Bladder microvascular endothelial cell (primary cell): ENCODE data around the gene B4GALT2. TPM values are rescaled to one million over a fixed set of nuclear protein-coding genes. Genes with fewer than 3 reads are reported as not detected.

ENCODE experiments used
- total RNA-seq: library from RNA; depleted of rRNA; stranded (reverse); fragments of >200 nt; gene quantifications from 2 replicates; pipeline ENCODE4 v1.2.3, GENCODE V29; 2014

B4GALT2 gene
- total RNA-seq: 42.6 and 49.8 TPM in 2 replicates

DNA sequence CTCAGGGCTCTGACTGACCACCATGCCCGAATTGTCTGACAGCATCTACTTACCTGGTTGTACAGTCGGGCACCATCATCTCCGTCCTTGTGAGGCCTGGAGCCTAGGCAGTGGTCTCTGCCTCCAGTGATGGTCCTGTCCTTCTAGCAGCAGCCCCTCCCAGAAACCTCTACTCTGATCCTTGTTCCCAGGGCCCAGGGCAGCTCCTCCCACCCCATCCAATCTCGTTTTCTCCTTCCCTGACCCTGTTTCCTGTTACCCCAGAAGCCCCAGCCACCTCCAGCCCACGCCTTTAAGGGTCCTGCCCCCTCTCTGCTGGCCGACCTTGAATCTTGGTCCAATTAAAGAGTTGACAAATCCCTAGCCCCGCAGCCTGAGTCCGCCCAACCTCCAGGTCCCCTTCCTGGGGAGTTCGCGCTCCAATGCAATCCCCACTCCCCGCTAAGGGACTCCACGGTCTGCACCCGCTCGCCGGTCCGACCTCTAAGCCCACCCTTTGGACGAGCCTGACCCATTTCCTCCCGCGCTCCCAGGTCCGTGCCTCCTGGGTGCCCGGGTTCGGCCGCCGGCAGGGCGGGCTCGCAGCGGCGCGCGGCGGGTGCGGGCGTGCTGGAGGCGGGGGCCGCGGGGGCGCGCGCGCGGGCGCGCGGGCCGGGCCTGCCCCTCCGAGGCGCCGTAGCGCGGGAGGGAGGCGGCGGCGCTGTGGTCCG, at the start of gene B4GALT2:
B4GALT2 (plus strand) TSS at position 660 of the 710 bp plus-strand sequence. CDS start 1,951 bp downstream, outside the sequence.

DNA sequence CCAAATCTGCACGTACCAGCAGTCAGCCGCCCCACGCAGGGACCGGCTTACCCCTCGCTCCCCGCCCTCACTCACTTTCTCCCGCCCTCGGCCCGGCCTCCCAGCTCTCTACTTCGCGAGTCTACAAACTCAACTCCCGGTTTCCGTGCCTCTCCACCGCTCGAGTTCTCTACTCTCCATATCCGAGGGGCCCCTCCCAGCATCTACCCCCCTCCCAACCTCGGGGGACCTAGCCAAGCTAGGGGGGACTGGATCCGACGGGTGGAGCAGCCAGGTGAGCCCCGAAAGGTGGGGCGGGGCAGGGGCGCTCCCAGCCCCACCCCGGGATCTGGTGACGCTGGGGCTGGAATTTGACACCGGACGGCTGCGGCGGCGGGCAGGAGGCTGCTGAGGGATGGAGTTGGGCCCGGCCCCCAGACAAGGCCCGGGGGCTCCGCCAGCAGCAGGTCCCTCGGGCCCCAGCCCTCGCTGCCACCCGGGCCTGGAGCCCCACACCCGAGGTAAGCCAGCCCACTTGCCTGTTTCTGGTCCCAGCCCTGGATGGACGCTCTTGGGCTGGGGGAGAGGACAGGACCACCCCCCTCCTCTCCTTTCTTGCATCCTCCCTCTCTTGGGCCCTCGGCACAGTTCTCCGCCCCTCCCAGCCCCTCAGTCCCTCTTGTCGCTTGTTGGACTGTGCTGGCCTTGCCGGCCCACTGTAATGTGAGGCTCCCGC, 45.5 kb upstream of the B4GALT2 start, which contains the start of gene ARTN:
ARTN (plus strand) TSS at position 416 of the 715 bp plus-strand sequence. CDS start 1,856 bp downstream, outside the sequence.

DNA sequence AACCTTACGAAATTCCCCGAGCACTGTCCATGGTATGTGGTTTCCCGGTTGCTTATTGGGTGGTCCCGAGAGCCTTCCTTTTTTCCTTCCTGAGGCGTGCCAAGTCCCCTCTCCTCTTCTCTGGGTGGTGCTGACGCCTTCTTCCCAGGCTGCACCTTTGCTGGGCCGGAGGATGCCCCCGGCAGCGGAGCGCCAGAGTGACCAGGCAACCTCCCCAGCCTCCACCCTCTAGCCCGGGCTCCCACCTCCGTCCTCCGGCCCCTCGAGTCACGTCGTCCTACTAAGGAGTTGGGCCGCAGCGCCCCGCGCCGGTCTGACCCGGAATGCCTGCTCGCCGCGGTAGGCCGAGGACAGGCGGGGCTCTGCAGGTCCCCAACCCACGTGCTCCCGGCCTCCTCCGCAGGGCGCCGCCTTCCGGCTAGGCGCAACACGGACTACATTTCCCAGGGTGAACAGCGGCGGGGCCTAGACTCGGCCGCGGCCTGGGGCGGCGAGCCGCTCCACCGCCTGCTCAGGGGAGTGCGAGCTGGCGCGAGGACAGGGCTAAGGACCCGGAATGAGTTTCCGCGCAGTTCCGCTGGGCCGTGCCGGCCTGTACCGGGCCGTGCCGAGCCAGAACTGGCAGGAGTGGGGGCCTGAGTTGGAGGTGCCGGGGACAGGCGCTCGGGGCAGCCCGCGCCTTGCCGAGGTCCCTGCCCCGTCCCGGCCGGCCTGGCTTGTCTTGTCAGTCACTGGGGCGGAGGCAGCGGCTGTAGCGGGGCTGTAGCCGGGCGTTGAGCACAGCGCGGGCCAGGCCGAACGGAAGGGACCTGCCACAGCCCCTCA, 32.6 kb upstream of the B4GALT2 start, which contains the start of gene IPO13:
IPO13 (plus strand) TSS at position 715 of the 825 bp plus-strand sequence. CDS start 651 bp downstream, outside the sequence.

GRCh38 chr1:43969746-43970466, 9.1 kb upstream of the B4GALT2 start, which contains the start of gene DPH2:
DPH2 (plus strand) TSS chr1:43970010; CDS start chr1:43970176, 166 bp downstream.

DNA sequence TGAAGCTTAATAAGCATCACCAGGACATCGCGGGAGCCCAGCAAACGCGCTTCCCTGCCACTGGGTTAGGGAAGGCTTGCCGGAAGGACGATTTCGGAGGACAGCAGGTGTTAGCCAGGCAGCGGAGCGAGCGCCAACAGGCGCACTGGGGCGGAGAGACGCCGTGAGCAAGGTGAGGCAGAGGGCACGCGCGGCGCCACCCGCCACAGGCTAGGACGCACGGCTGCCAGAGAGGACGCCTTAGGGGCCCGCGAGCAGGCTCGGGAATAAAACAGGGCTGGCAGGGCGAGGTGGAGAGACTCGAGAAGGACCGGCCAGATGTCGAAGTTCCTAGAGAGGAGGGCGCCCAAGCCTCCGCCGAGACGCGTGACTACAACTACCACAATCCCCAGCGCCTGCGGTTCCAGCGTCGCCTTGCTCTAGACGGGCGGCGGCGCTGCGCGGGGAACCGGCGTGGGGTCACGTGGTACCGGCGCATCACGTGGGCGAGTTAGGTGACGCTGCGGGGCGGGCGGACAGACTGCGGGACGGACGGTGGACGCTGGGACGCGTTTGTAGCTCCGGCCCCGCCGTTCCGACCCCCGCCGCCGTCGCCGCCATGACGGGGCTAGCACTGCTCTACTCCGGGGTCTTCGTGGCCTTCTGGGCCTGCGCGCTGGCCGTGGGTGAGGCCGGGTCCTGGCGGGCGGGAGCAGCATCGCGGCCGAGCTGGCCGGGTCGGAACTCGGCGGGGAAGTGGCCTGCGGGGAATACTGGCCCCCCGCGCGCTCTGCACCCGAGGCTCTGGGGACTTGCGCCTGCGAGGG, 4.4 kb upstream of the B4GALT2 start, which contains the start of gene ATP6V0B:
ATP6V0B (plus strand) TSS at position 518 of the 806 bp plus-strand sequence; CDS start at position 599, 81 bp downstream.

DNA sequence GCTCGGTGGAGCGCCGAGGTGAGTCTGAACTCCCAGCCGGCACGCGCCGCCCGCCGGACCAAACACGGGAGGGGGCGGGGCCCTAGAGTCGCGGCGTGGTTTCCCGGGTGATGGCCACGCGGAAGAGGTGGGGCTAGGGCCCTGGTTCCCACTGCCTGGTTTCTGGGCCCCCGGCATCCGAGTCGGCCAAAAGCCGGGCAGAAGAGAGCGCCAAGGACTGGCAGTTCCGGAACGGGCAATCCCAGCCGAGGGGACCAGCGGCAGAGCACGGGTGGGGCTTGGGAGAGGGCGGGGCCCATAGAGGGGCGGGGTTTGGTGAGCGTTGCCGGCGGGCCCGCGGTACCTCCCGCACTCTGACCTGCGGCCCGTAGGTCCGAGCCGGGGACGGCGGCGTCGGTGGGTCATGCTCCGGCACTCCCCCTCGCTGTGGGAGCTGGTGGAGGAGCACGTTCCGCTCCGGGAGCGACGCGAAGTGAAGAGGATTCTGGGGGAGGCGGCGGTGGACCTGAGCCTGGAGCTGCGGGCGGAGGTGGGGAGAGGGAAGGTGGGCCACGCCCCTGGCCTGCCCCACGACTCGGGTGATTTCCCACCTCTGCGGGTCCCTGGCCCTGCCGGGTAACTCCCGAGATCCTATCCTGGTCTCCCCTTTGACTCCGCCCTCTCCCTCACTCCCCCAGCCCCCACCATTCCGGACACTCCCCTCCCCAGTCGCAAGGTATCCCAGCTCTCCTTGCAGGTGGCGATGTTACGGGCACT, 12.6 kb downstream of the B4GALT2 start, which contains the start of gene CCDC24:
CCDC24 (plus strand) TSS at position 124 of the 756 bp plus-strand sequence; CDS start at position 404, 280 bp downstream.

DNA sequence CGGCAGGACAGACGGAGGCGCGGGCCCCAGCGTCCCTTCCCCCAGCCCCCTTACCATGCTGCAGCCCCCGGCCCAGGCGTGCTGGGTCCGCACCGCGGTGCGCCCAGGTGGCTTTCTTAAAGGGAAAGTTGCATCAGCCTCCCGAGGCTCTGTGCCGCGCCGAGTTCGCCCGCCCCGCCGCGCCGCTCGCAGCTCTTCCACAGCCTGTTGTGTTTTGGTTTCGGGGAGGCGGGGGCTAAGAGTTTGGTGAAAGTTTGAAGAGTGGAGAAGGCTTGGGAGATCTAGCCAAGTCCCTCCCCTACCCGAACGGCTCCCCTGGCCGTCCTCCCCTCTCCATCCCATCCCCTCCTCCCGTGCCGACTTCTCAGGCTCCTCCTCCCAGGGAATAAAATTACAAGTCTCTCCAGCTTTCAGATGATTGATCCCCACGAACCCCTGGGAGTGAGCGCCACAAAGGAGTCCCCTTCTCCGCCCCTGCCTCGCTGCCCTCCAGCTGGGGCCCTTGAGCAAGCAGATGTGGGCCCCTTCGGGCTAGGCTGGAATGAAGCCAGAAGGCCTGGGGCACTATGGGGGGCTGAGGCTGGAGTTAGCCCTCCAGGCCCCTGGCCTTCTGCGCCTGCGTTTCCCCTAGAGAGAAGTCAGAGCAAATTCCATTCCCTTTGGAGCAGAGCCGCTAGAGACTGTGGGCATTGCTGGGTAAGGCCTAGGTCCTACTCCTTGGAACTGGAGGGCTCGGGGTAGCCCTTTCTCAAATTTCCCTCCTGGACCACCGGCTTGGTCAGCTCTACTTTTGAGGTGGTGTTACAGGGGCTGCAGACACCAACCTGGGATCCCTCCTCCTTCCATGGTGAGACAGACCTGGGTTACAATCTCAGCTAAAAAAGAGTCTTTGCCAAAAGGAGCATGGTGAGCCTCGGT, 52.5 kb downstream of the B4GALT2 start, which contains the start of gene SLC6A9:
SLC6A9 (minus strand) TSS at position 211 of the 918 bp plus-strand sequence. CDS start 7,185 bp downstream, outside the sequence.

Other genes with a start within 250 kb of the B4GALT2 start
- 0.13 TPM in 1 of 2 replicates, not detected in the other for gene ARTN, start 45.4 kb upstream of the B4GALT2 start, total RNA-seq
- gene IPO13, start 32.3 kb upstream of the B4GALT2 start, total RNA-seq: 6.6 and 14.7 TPM in 2 replicates
- gene DPH2, start 9.2 kb upstream of the B4GALT2 start, total RNA-seq: 13.8 and 23.9 TPM in 2 replicates
- gene ATP6V0B, start 4.2 kb upstream of the B4GALT2 start, total RNA-seq: 90.7 and 94.1 TPM in 2 replicates
- gene CCDC24, start 12.4 kb downstream of the B4GALT2 start, total RNA-seq: 1.5 and 2.4 TPM in 2 replicates
- 0.16 and 0.63 TPM in 2 replicates for gene SLC6A9, start 52.3 kb downstream of the B4GALT2 start, total RNA-seq
- not detected in 2 replicates for gene KLF17, start 139.6 kb downstream of the B4GALT2 start, total RNA-seq
- gene KLF18, start 162.4 kb downstream of the B4GALT2 start, total RNA-seq: not detected in 2 replicates
- 20.1 and 24.1 TPM in 2 replicates for gene DMAP1, start 234.3 kb downstream of the B4GALT2 start, total RNA-seq